HG03439 (cell line): ENCODE data around the gene NRCAM.
"Not testable (repeated sequence)": the region's sequence is repeated elsewhere in the genome, so short reads cannot be mapped to it uniquely, and the experiment has no call there.

Source experiments
- ATAC-seq: cut with Tn5 transposase; IDR thresholded peaks from one replicate; pipeline ENCODE4 v1.9.1; 2021; ENCODE audit warnings: mild to moderate bottlenecking, moderate library complexity; ENCODE audit not compliant: unreplicated experiment

NRCAM gene

DNA sequence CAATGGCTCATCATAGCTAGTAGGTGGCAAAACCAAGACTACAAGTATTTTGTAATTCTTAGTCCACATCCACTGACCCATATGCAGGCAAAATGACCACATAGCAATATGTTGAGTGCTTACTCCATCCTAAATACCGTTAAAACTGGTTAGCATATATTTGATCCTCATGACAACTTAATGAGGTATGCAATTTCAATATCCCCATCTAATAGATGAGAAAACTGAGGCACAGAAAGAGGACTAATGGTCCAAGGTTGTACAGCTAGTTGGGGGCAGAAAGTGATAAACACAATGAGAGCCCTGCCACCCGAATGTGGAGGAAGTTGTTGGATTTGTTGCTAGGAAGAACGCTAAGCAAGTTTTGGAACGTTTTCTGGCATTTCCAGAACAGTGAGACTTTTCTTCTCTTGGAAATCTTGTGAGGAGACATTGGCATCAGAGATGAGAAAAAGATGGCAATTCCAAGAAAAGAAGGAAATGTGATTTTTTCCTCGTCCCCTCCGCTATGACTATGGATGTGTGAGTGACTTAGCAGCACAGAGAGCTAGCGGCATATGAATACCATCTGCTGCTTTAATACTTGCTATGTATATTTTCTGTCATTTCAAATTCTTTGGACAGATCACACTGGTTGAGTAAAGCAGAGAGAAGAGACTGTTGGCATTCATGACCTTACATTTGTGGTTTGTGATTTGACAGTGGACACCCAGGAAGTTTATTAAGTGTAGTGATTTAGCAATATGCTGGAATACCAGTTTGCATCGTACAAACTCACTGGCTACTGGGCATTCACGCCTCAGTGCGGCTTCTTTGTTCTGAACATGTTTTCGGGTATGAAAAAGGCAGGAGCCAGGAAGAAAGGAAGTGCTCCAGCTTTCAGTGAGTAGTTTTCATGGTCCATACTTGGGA is 51.5 kb downstream of the NRCAM start:
- ATAC-seq: no peak

DNA sequence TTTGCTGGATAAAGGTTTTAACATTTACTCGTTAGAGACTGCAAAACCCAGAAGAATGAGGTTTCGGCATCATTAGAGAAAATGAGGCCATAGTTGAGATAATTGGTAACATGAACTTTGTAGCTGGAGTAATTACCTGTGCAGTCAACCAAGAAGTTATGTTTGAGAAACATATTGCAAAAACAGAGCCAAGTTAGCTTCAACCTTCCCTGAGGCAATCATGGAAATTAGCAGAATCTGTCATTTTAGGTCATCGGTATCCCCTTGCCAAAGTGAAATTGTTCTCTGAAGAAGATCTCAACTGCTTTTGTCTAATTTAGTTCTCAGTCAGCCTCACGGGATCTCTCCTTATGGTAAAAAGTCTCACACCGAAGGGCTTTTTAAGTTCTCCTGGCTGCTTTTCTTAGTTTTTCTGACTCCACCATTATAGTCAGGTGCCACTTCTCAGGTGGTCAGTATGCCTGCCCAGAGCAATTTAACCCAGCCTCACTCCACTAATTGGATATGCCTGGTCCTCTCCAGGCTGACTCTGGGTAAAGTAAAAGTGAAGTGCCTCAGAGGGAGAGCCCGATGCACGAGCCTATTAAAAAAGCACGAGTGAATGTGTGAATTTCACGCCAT is 52.5 kb downstream of the NRCAM start:
- ATAC-seq: no peak

DNA sequence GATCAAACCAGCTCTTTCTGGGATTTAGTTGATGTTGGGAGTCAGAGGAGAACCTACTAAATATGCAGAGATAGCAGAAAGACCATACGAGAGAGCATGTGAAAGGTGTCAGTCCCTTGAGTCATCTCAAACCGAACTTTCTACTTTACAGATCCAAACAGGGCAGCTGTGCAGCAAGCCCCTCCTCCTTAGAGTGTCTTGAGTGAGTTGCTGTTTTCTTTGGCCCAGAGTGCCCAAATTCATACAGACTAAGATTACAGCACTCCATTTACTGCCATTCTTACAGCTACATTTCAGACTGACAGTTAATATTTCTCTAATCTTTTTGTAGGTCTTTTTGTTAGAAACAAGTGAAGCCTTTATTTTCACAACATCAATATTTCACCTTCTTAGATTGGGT is 53.4 kb downstream of the NRCAM start:
- no peak for ATAC-seq

DNA sequence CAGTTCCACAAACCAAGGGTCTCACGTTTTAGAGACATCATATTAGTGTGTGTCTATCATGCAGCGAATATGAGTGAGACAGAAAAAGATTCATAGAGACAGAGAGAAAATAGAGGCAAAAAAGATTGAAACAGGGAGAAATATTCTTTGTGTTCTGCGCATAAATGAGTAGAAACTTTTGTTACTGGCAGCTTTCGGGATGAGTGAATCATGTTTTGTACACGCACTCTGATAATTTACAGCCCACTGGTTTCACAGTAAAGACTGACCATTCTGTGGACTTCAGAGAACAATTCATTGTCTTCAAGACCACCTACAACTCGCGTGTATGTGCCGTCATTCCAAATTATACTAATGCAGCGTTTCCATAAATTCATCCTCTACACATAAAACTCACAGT is 60.2 kb downstream of the NRCAM start:
- ATAC-seq: no peak

DNA sequence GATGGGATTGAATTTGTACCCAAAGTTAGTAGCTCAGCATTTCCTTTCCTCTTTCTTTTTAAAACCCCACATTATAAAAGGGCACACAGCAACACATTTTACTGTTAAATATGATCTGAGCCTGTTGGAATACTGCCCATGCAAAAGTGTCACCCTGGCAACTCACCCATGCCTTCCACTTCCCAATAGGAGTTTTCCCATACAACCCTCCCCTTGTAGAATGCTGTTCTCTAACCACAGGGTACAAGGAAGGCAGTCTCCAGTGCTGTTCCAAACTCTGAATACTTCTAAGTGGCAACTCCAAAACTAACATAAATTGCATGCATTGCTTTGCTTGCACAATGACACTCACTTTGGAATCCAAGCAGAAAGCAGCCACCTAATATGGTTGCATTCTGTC is 60.8 kb downstream of the NRCAM start:
- no peak for ATAC-seq

DNA sequence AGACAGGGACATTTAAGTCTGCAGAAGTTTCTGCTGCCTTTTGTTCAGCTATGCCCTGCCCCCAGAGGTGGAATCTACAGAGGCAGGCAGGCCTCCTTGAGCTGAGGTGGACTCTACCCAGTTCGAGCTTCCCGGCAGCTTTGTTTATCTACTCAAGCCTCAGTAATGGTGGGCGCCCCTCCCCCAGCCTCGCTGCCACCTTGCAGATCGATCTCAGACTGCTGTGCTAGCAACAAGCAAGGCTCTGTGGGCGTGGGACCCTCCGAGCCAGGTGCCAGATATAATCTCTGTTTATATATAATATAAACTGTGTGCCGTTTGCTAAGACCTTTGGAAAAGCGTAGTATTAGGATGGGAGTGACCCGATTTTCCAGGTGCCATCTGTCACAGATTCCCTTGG is 63.1 kb downstream of the NRCAM start:
- not testable (repeated sequence) for ATAC-seq

DNA sequence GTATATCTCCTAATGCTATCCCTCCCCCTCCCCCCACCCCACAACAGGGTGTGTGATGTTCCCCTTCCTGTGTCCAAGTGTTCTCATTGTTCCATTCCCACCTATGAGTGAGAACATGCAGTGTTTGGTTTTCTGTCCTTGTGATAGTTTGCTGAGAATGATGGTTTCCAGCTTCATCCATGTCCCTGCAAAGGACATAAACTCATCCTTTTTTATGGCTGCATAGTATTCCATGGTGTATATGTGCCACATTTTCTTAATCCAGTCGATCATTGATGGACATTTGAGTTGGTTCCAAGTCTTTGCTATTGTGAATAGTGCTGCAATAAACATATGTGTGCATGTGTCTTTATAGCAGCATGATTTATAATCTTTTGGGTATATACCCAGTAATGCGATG is 68.5 kb downstream of the NRCAM start:
- not testable (repeated sequence) for ATAC-seq

DNA sequence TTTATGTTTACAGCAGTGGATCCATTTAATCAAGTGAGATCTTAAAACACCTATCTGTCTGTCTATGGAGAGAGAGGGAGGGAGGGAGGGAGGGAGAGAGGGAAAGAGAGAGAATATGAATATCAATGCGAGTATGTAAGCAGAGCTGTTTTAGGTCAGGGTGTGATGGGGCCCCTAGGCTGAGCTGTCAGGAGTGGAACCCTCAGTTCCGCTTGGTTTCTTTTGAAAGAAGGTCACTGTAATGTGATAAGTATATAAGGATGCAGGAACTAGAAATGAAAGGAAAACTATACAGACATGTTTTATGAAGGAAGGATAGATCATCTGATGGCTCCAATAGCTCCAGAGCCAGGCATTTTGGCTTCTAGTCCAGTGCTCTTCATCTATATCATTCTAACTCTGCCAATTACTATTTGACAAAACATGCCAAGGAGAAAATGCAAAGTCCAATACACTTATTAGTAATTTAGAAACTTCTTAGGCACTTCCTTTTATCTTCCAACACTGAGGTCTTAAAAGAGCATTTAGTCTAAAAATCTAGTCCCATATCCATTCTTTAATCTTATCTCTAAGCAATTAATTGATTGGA is 70.3 kb downstream of the NRCAM start:
- ATAC-seq: no peak

DNA sequence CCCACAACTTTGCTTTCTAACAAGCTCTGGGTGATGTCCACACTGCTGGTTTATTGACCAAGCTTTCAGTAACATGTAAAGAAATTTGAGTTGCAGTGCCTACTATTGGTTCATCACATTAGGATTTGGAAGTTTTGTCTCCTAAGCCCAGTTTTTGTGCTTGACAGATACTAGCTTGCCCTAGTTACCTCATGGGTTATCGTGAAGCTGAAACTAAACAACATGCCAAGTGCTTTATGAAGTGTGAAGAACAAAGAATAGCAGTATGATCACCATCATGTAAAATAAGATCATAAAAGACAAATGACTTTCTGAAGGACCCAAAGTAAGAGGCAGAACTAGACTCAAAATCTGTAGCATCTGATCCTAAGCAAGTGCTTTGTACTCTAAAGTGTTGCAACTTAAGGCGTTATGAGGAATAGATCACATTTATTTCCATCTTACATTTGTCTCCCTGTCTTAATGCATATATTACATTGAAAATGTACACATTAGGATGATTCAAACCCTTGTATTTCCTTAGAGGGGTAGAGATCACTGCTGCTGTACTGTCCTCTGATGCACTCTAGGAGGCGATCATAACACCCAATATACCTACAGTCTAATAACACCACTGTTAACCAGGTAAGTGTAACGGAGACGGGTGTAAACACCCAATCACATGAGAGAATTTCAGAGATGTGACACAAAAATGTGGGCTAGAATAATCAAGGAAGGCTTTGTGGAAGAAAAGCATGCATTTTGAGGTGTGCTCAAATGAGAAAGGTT is 71.3 kb downstream of the NRCAM start:
- peak; percentile 67 for ATAC-seq

DNA sequence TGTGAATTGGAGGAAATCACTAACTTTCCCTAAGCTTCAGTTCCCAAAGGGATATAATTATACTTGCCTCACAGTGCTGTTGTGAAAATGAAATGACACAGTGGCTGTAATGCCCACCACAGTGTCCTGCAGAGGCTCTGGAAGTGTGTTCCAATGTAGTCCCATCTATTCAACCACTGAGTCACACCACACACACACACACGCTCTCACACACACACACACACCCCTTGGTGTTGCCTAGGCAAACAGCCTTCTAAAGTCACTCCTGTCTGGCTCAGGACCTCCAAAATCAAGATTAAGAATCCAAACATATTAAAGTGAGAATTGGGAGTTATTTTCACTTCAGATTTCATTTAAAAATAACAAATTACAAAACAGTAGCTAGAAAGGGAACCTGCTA is 73.3 kb downstream of the NRCAM start:
- no peak for ATAC-seq

DNA sequence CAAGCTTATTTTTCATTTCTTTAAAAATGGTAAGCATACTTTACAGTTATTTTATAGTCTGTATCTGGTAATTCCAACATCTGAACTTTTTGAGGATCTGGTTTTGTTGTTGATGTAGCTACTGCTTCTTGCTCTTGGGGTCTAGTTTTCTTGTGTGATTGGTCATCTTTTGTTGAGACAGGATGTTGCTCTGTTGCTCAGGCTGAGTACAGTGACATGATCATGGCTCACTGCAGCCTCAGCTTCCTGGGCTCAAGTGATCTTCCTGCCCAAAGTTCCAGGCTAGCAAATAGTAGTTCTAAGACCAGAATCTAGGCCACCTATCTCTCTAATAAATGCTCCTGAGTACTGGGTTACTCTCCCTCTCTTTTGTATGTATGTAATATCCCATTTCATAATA is 75.7 kb downstream of the NRCAM start:
- ATAC-seq: no peak

DNA sequence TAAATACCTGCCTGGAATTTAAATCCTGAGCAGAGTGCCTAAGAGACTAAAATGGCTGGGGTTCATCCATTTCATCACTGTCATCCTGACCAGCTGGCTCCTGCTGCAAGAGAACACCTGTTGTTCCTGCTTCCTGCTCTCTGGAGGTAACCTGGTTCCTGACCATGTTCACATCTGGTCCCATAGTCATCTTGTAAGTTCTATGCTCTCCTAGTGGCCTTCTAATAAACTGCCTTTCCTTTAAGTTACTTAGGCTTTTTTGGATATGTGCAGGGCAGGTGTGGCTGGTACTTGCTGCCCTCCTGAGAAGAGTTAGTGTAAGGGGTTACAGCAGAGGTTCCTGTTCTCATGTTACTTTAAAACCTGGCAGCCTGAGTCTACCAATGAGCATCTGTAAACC is 80.0 kb downstream of the NRCAM start:
- ATAC-seq: no peak

DNA sequence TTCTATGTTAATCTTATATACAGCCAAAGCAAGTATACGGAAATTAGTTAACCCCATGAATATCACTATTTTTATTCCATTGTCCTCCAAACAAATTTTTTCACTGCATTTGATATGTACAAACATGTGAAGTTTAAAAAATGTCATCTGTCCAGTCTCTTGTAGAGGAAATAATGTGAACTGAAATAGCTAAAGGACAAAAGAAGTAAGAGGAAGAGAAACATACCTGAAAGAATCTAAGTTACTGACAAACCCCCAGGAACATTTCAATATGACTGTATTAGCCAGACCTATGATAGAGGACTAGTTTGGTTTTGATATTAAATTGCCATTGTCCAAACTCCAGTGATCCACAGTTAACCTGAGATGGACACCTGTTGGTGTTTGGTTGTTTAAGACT is 80.6 kb downstream of the NRCAM start:
- no peak for ATAC-seq

DNA sequence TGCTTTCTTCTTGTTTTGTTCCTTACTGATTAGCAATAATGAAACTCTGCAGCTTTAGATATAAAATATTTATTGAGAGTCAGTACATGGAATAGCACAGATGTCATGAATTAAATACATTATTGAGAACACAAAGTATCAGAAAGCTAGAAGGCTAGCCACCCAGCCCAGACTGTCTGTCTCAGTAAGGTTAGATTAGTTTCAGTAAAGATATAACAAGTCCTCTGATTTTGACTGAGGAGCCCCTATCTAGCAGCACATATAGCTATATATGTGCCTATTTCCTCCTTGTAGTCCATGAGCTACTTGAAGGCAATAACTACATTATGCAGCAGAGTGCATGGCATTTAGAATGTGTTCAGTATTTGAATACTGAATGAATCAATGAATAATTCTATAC is 81.3 kb downstream of the NRCAM start:
- no peak for ATAC-seq

DNA sequence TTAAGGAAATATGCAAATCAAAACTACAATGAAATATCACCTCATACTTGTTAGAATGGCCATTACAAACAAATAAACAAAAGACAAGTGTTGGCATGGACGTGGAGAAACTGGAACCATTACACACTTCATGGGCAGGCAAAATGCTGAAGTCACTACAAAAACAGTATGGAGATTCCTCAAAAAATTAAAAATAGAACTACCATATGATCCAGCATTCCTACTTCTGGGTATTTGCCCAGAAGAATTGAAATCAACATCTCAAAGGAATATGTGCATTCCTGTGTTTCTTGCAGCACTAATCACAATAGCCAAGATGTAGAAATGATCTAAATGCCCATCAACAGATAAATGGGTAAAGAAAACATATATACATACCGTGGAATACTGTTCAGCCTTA is 83.6 kb downstream of the NRCAM start:
- ATAC-seq: no peak

DNA sequence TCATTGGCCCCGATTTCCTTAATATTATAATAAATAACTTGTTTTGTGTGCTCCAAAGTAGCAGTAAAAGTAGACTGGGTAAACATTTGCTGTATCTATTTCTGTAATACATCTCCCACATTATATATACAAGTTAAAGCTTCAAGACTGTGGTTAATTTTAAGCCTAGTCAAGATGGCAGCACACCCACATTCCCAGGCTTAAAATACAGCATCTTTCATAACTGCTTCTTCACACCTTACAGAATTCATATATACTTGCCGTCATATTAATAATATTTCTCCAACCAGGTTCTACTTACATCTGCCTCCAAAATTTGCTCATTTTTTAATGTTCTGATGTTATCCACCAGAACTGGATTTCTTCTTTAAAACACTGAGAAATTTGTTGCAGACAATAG is 85.6 kb downstream of the NRCAM start:
- ATAC-seq: no peak

DNA sequence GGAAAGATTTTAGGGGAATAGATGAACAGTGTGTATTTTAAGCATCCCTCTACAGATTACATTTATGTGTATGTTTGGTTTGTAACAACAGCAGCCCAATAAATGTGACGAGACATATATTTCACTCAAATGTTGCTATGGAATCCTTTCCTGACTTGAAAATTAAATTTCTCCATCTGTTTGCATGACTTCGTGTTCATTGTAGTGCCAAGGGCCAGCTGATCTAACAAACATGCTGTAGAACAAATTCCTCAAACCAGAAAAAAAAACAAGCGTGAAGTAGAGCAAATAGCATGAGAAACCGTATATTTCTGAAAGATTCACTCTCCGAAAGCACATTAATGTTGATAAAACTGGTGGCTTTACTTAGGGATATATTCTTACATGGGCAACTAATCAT is 87.8 kb downstream of the NRCAM start:
- no peak for ATAC-seq

DNA sequence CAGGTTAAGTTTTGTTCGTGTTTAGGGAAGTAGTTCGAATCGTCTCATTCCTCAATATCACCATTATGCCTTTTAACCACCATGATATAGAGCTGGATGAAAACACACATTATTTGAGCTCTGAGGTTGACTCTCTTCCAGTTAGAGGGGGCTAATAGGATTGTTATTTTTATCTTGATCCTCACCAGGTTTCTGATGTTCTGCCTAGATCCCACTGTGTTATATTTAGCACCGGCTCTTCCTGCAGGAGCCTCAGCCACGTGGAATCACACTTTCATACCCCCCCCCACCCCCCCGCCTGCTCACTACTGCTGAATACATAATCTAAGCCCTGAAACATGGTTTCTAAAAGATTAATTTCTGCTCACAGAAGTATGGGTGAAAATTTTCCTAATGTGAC is 88.3 kb downstream of the NRCAM start:
- ATAC-seq: no peak

DNA sequence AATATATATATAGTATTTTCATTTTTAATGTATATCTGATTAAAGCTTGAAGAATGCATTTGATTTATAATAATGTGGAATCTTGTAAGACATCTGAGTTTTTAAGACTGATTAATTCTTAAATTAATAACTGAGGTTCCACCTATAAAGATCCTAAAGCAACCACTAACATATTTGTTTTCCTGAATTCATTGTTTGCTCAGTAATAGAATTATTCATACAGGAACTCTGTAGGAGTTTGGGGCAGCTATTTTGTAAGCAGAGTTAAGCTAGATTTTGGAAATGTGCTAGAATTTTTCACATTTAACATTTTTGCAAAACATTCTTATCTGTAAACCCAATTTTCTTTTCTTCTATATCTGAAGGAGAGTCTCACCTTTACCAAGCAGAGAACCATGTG is 88.9 kb downstream of the NRCAM start:
- no peak for ATAC-seq

DNA sequence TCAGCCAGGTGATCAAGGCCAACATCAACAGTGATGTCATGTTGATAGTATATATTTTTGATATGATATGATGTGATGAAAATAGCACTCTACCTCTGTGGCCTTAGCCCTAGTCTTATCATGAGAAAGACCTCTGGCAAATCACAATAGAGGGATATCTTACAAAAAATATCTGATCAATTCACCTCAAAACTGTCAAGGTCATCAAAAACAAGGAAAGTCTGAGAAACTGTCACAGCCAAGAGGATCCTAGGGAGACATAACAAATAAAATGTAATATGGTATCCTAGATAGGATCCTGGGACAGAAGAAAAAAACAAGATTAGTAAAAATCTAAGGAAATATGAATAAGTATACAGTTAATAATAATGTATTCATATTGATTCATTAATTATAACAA is 92.6 kb downstream of the NRCAM start:
- no peak for ATAC-seq

DNA sequence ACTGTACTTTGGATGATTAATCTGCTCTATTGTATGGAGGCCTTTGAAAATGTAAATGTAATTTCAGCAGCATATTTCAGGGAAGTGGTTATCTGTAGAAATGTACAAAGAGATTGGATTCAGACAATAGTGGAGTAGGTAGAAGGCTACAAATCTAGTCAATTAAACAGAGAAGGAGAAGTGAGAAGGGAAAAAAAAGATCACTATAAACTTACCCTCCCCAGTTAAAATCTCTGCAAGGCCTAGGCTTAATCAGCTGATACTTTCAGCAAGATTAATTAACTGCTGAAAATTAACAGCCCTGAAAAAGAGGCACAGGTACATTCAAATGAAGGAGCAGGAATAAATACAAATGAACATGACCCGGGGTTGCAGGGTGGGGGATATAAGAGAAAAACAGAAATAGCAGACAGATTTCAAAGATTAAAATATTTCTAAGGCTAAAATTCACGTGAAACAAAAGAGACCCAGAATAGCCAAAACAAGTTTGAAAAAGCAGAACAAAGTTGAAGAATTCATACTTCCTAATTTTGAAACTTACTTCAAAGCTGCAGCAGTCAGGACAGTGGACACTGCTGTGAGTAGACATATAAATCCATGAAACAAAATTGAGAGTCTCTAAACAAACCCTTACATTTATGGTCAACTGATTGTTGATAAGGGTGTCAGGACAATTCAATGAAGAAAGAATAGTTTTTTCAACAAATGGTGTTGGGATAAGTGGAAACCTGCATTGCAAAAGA is 96.0 kb downstream of the NRCAM start:
- ATAC-seq: no peak
